ENCODE measurements around the gene SMIM1. TPM values are rescaled to one million over a fixed set of nuclear protein-coding genes. Genes with fewer than 3 reads are reported as not detected.
A peak's percentile ranks its signal among the peaks of the same experiment; 100 is the strongest.

The SMIM1 gene
- total and polyA plus RNA-seq, 9 of the 15 experiments (the other 6 are each of a cell fraction or from before 2014, with no cell fraction given), result 2.3 to 125 (median 24.3) TPM

DNA sequence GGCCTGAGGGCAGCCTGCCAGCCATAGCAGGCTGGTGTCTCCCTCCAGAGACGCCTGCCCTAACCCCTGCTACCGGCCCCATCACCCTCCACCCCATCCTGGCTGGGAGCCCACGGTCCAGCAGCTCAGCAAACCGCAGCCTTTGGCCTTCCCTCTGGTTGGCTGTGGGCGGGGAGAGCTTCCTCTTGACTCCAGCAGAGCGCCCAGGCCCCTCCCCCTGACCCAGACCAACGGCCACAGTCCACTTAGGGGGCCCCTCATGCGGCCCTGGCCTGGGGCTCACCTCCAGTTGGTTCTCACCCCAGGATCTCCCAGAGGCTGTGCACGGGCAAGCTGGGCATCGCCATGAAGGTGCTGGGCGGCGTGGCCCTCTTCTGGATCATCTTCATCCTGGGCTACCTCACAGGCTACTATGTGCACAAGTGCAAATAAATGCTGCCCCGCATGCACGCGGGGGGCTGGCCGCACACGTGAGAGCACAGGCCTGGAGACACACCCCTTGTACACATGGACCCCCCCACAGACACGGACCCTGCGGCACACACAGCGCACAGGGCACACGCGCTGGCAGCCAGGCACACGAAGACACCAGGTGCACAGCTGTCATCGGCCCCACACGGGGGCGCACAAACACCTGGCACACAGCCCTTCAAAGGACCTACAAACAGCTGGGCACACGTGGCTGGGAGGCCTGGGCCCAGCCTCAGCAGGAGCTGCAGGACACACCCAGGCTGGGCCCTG lies 3.1 kb downstream of the SMIM1 start (continued):
- TF ChIP-seq, protein P1, sequence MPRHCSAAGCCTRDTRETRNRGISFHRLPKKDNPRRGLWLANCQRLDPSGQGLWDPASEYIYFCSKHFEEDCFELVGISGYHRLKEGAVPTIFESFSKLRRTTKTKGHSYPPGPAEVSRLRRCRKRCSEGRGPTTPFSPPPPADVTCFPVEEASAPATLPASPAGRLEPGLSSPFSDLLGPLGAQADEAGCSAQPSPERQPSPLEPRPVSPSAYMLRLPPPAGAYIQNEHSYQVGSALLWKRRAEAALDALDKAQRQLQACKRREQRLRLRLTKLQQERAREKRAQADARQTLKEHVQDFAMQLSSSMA (CRISPR knock-in tag; IDR thresholded peaks at IDR 0.05), result no peak
- TF ChIP-seq CREB1 (IDR thresholded peaks at IDR 0.05) (peak; percentile 13; the same call in 1 of the 2 replicates), CREB1 (CRISPR knock-in tag; IDR thresholded peaks at IDR 0.05) (peak; percentile 83), ZC3H8 (IDR thresholded peaks at IDR 0.05) (no peak), ZNF232 (CRISPR knock-in tag; IDR thresholded peaks at IDR 0.05) (no peak), E2F3 (CRISPR knock-in tag; IDR thresholded peaks at IDR 0.05) (peak; percentile 41; the same call in 1 of the 2 replicates), FOSL1 (tag; conservative IDR thresholded peaks at IDR 0.05) (0 out of 2 replicates have a peak, but pooled peaks have one; percentile 2), TAL1 (IDR thresholded peaks at IDR 0.05) (no peak), ZNF3 (CRISPR knock-in tag; IDR thresholded peaks at IDR 0.05) (no peak), ESRRA (IDR thresholded peaks at IDR 0.05; ENCODE audit: borderline replicate concordance, low read depth) (peak; percentile 89), MCM3 (IDR thresholded peaks at IDR 0.05) (no peak), SP2 (IDR thresholded peaks at IDR 0.05; ENCODE audit: extremely low read depth, low read depth, low read length, poor library complexity, severe bottlenecking) (no peak), MCM2 (IDR thresholded peaks at IDR 0.05; ENCODE audit: low read depth) (no peak), PML (IDR thresholded peaks at IDR 0.05; ENCODE audit: low read length) (peak; percentile 45; the same call in 1 of the 2 replicates), ZNF239 (CRISPR knock-in tag; IDR thresholded peaks at IDR 0.05) (no peak), ZNF445 (CRISPR knock-in tag; IDR thresholded peaks at IDR 0.05; ENCODE audit: low read depth) (0 out of 2 replicates have a peak, but pooled peaks have one; percentile 33), GATA2 (CRISPR knock-in tag; IDR thresholded peaks at IDR 0.05) (no peak), KHSRP (IDR thresholded peaks at IDR 0.05) (no peak), ZNF77 (CRISPR knock-in tag; IDR thresholded peaks at IDR 0.05) (peak; percentile 49; the same call in 1 of the 2 replicates), NFRKB (IDR thresholded peaks at IDR 0.05; ENCODE audit: low read depth) (no peak), PHB (CRISPR knock-in tag; IDR thresholded peaks at IDR 0.05) (no peak), FOXP1 (CRISPR knock-in tag; IDR thresholded peaks at IDR 0.05) (peak; percentile 91; the same call in 1 of the 2 replicates), ETS2 (tag; IDR thresholded peaks at IDR 0.05; ENCODE audit: borderline replicate concordance, poor library complexity, severe bottlenecking) (no peak), ZNF347 (CRISPR knock-in tag; IDR thresholded peaks at IDR 0.05; ENCODE audit: low read depth) (no peak)
- TF ChIP-seq, protein P2, sequence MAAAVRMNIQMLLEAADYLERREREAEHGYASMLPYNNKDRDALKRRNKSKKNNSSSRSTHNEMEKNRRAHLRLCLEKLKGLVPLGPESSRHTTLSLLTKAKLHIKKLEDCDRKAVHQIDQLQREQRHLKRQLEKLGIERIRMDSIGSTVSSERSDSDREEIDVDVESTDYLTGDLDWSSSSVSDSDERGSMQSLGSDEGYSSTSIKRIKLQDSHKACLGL (CRISPR knock-in tag; IDR thresholded peaks at IDR 0.05; ENCODE audit: borderline replicate concordance, poor library complexity, severe bottlenecking), result peak; percentile 85
